Panc1 (cell line): Measurements from ENCODE around the gene LRRC74A. TPM values are rescaled to one million over a fixed set of nuclear protein-coding genes. Genes with fewer than 3 reads are reported as not detected.

Experiments
- ATAC-seq: fragments of 200-7000 bp; cut with Tn5 transposase; 2 replicates; pipeline ENCODE4 v1.9.1; 2020; ENCODE audit warnings: mild to moderate bottlenecking, moderate library complexity
- BruUV-seq: library from RNA; stranded (reverse); fragments of 400-500 nt; replicated peaks from 2 replicates; lab custom pipeline; 2021; lab: Mats Ljungman, UMichigan
- CTCF ChIA-PET: fragments of 300-600 bp; sonication (Branson Sonifier 250); formaldehyde crosslinking; loops from one replicate; lab custom pipeline; 2022; ENCODE audit warnings: antibody characterized with exemption; lab: Charles Lee
- POLR2A ChIA-PET: fragments of 300-600 bp; sonication (Branson Sonifier 250); formaldehyde crosslinking; loops from one replicate; lab custom pipeline; 2022; ENCODE audit warnings: antibody characterized with exemption; lab: Charles Lee
- DNase-seq: peaks from one replicate; pipeline ENCODE4 v3.0.0-alpha.2; 2010; ENCODE audit warnings: low read depth, low spot score
- H3K27ac ChIP-seq: 2 replicates; pipeline ENCODE4 v1.5.1; 2011; ENCODE audit warnings: mild to moderate bottlenecking, low read length, inconsistent platforms
- H3K27me3 ChIP-seq: fragments of 200-500 bp; sonication (Bioruptor generic); 2 replicates; pipeline ENCODE4 v1.6.0; 2014; ENCODE audit warnings: low read length, inconsistent platforms; ENCODE audit not compliant: control insufficient read depth, insufficient read depth
- H3K36me3 ChIP-seq: fragments of 200-500 bp; sonication (Bioruptor generic); 2 replicates; pipeline ENCODE4 v1.5.1; 2014; ENCODE audit warnings: inconsistent platforms, mild to moderate bottlenecking, low read length, moderate library complexity; ENCODE audit not compliant: control insufficient read depth, insufficient read depth
- H3K4me1 ChIP-seq: 2 replicates; pipeline ENCODE4 v1.5.1; 2011; ENCODE audit warnings: inconsistent platforms, mild to moderate bottlenecking, low read length, moderate library complexity; ENCODE audit not compliant: control insufficient read depth, insufficient read depth
- H3K4me3 ChIP-seq, 2 experiments: 2 replicates each; pipeline ENCODE4 v1.5.1; 2011 to 2012; ENCODE audit warnings: low read depth in 2 of 2, low read length in 2 of 2, mild to moderate bottlenecking in 2 of 2, inconsistent platforms in 1 of 2, moderate library complexity in 1 of 2
- H3K9me3 ChIP-seq: fragments of 200-500 bp; sonication (Bioruptor generic); 2 replicates; pipeline ENCODE4 v1.5.1; 2014; ENCODE audit warnings: low read depth, mild to moderate bottlenecking, inconsistent platforms, low read length, moderate library complexity; ENCODE audit not compliant: control insufficient read depth, insufficient read depth
- CTCF ChIP-seq: fragments of 450-650 bp; IDR thresholded peaks from 2 replicates; pipeline ENCODE4 v1.5.1; 2017; ENCODE audit warnings: mild to moderate bottlenecking
- POLR2AphosphoS5 ChIP-seq: IDR thresholded peaks from 2 replicates; pipeline ENCODE4 v1.6.1; 2012; ENCODE audit warnings: mild to moderate bottlenecking, low read depth, low read length, moderate library complexity
- REST ChIP-seq, 2 experiments: IDR thresholded peaks; 2 replicates each; pipeline ENCODE4 v1.6.1; 2011 to 2012; ENCODE audit warnings: low read depth in 2 of 2, control low read depth in 1 of 2, low read length in 1 of 2, mild to moderate bottlenecking in 1 of 2, moderate library complexity in 1 of 2; ENCODE audit not compliant: insufficient read depth in 1 of 2
- SIN3A ChIP-seq: IDR thresholded peaks from 2 replicates; pipeline ENCODE4 v1.6.1; 2012; ENCODE audit warnings: low read depth, mild to moderate bottlenecking, low read length, moderate library complexity, borderline replicate concordance; ENCODE audit not compliant: insufficient read depth
- TCF7L2 ChIP-seq: IDR thresholded peaks from 2 replicates; pipeline ENCODE4 v1.6.1; 2011; ENCODE audit warnings: mild to moderate bottlenecking, low read depth, low read length, inconsistent platforms
- in situ Hi-C: cut with HindIII; loops from 2 replicates; pipeline ENCODE4 v1.10.0; 2016; ENCODE audit warnings: low sequenced_read_pairs, low pct_unique_long_range_greater_than_20kb
- intact Hi-C: fragments of 100-400 bp; cut with micrococcal nuclease; formaldehyde crosslinking; loops from one replicate; pipeline ENCODE4 v1.10.0; 2022; ENCODE audit not compliant: unreplicated experiment
- total RNA-seq: library from RNA; stranded (reverse); gene quantifications from one replicate; pipeline ENCODE4 v1.2.1, GENCODE V29; 2021; ENCODE audit not compliant: unreplicated experiment

Gene LRRC74A
- total RNA-seq, 1 experiment from 2014 or later: not detected

GRCh38 chr14:76833011-76833410, 6.8 kb downstream of the LRRC74A start:
- H3K36me3 ChIP-seq: no peaks in the 10 kb centered on the region
- no peaks in the 10 kb centered on the region for H3K4me1 ChIP-seq
- DNase-seq: no peak
- no TSS peak for BruUV-seq
- H3K4me3 ChIP-seq: no peak overlapping the region
- TF ChIP-seq REST (IDR thresholded peaks at IDR 0.05; ENCODE audit: insufficient read depth in 1 of 2, low read depth in 2 of 2, low read length in 1 of 2) (no peak), POLR2AphosphoS5 (no peak), CTCF (no peak), TCF7L2 (no peak), SIN3A (no peak)
- ChIA-PET POLR2A (no interaction called here), CTCF (no interaction called here)
- no peak for ATAC-seq
- in situ Hi-C loops: no loop called here
- intact Hi-C loops: no loop called here
- no peak overlapping the region for H3K27ac ChIP-seq
- peaks cover 2% of the 10 kb centered on the region; the same call in 1 of the 2 replicates for H3K27me3 ChIP-seq
- H3K9me3 ChIP-seq: no peaks in the 10 kb centered on the region

- Histone ChIP-seq H3K27ac (no peak overlapping the region), H3K4me1 (no peaks in the 10 kb centered on the region), H3K9me3 (no peaks in the 10 kb centered on the region), H3K36me3 (no peaks in the 10 kb centered on the region), H3K4me3 (no peak overlapping the region), H3K27me3 (peaks cover 8% of the 10 kb centered on the region; the same call in 1 of the 2 replicates)
- in situ Hi-C loops: no loop called here
- TF ChIP-seq CTCF: no peak
- no peak for TF ChIP-seq REST (IDR thresholded peaks at IDR 0.05; ENCODE audit: insufficient read depth in 1 of 2, low read depth in 2 of 2, low read length in 1 of 2)
- no peak for TF ChIP-seq POLR2AphosphoS5
- TF ChIP-seq TCF7L2: no peak
- no peak for TF ChIP-seq SIN3A
- no peak for ATAC-seq
- no TSS peak for BruUV-seq
- ChIA-PET POLR2A (interaction anchor here (0.6 kb wide), 1 partner anchor 54 kb away, joined by 3 read pairs; no protein-coding TSS in a partner anchor), CTCF (no interaction called here)
- DNase-seq: no peak
- intact Hi-C loops: no loop called here
Observed at GRCh38 chr14:76834241-76834661, 8.0 kb downstream of the LRRC74A start.
